ENCODE measurements around the gene DNM3. TPM values are rescaled to one million over a fixed set of nuclear protein-coding genes. Genes with fewer than 3 reads are reported as not detected.

Gene DNM3
- total RNA-seq, 1 donor from 2014 or later, result 2.6 TPM

DNA sequence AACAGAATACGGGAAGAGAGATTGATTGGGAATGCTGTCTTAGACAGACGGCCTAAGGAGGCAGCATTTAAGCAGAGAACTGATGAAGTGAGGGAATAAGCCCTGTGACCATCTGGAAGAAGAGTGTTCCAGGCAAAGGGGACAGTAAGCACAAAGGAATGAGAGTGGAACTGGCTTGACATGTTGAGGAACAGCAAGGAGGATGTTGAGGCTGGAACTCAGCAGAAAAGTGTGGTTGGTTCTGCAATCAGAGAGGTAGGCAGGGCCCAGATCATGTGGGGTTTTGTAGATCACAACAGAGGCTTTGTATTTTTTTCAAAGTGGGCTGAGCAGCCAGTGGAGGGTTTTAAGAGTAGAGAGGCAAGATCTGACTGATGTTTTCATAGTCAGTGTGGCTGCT is 157.4 kb downstream of the DNM3 start:
- H3K36me3 ChIP-seq (ENCODE audit: control insufficient read depth in 3 of 3, insufficient read depth in 3 of 3, low read length in 3 of 3), result no peaks in the 10 kb centered on the region
- no peaks in the 10 kb centered on the region for H3K9me3 ChIP-seq (ENCODE audit: control insufficient read depth in 3 of 3, low read length in 3 of 3)
- no peak overlapping the region for H3K4me3 ChIP-seq (ENCODE audit: low read length in 3 of 3)
- H3K27me3 ChIP-seq (ENCODE audit: control insufficient read depth in 3 of 3, insufficient read depth in 3 of 3, low read length in 3 of 3), result no peaks in the 10 kb centered on the region
- no peak overlapping the region for H3K9ac ChIP-seq (ENCODE audit: low read depth in 1 of 3, low read length in 3 of 3)
- H3K27ac ChIP-seq (ENCODE audit: low read depth, low read length), result no peak overlapping the region
- no peaks in the 10 kb centered on the region for H3K4me1 ChIP-seq (ENCODE audit: control insufficient read depth in 3 of 3, insufficient read depth in 3 of 3, low read length in 3 of 3)

DNA sequence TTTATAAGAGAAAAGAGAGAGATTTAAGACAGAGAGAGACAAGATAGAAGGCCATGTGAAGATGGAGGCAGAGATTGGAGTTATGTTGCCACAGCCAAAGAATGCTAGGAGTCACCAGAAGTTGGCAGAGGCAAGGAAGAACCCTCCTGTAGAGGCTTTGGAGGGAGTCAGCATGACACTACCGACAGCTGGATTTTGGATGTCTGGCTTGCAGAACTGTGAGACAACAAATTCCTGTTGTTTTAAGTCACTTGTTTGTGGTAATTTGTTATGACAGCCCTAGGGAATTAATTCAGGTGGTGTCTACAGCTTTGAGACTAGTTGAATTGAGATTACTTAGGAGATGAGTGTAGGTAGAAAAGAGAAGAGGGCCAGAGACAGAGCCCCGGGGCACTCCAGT is 158.5 kb downstream of the DNM3 start:
- no peaks in the 10 kb centered on the region for H3K4me1 ChIP-seq (ENCODE audit: control insufficient read depth in 3 of 3, insufficient read depth in 3 of 3, low read length in 3 of 3)
- no peak overlapping the region for H3K9ac ChIP-seq (ENCODE audit: low read depth in 1 of 3, low read length in 3 of 3)
- H3K9me3 ChIP-seq (ENCODE audit: control insufficient read depth in 3 of 3, low read length in 3 of 3), result no peaks in the 10 kb centered on the region
- H3K4me3 ChIP-seq (ENCODE audit: low read length in 3 of 3), result no peak overlapping the region
- H3K27me3 ChIP-seq (ENCODE audit: control insufficient read depth in 3 of 3, insufficient read depth in 3 of 3, low read length in 3 of 3), result no peaks in the 10 kb centered on the region
- no peak overlapping the region for H3K27ac ChIP-seq (ENCODE audit: low read depth, low read length)
- no peaks in the 10 kb centered on the region for H3K36me3 ChIP-seq (ENCODE audit: control insufficient read depth in 3 of 3, insufficient read depth in 3 of 3, low read length in 3 of 3)

DNA sequence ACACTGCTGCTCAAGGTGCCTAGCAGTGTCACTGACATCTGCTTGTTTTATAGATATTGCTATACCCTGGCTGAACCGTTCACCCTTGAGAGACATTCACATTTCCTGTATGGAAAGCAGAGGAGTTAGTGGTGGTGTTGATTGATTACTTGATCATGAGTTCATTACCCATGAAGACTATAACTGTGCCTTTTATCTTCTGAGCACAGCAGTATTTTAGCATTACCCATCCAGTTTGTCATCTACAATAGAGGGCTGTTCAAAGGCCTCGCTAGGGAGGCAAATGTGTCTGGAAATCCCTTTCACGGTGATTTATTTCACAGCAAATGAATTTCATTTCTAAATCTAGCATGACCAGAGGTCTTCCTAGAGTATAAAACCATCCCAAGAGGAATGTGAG is 160.0 kb downstream of the DNM3 start:
- H3K36me3 ChIP-seq (ENCODE audit: control insufficient read depth in 3 of 3, insufficient read depth in 3 of 3, low read length in 3 of 3), result no peaks in the 10 kb centered on the region
- no peaks in the 10 kb centered on the region for H3K27me3 ChIP-seq (ENCODE audit: control insufficient read depth in 3 of 3, insufficient read depth in 3 of 3, low read length in 3 of 3)
- no peaks in the 10 kb centered on the region for H3K4me1 ChIP-seq (ENCODE audit: control insufficient read depth in 3 of 3, insufficient read depth in 3 of 3, low read length in 3 of 3)
- H3K9ac ChIP-seq (ENCODE audit: low read depth in 1 of 3, low read length in 3 of 3), result no peak overlapping the region
- H3K4me3 ChIP-seq (ENCODE audit: low read length in 3 of 3), result no peak overlapping the region
- H3K9me3 ChIP-seq (ENCODE audit: control insufficient read depth in 3 of 3, low read length in 3 of 3), result no peaks in the 10 kb centered on the region
- no peak overlapping the region for H3K27ac ChIP-seq (ENCODE audit: low read depth, low read length)

DNA sequence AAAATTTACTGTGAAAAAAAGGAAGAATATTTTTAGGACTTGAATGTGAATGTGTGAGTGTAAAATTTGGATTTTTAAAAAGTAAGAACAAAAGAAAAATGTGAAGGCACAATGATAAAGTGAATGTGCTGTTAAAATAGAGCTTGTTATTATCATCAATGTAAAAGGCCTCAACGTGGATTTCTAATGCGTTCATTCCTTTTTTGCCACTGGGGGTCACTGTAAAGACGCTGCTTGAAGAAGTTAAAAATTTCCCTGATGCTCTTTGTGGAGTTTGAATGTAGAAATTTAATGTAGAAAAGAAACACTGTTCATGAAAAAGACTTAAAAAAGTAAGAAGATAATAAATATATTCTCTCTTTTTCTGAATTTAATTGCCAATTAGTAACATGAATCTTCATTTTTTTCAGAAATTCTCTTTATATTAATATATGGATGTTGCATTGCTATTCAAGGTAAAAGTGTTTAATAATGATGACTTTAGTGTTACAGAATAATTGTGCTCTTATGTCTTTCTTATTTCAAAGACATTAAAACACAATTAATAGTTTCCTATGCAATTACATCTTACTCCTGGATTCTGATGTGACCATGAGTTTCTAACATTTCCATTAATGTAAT is 161.5 kb downstream of the DNM3 start:
- H3K4me3 ChIP-seq (ENCODE audit: low read length in 3 of 3), result no peak overlapping the region
- no peaks in the 10 kb centered on the region for H3K36me3 ChIP-seq (ENCODE audit: control insufficient read depth in 3 of 3, insufficient read depth in 3 of 3, low read length in 3 of 3)
- no peak overlapping the region for H3K9ac ChIP-seq (ENCODE audit: low read depth in 1 of 3, low read length in 3 of 3)
- no peaks in the 10 kb centered on the region for H3K9me3 ChIP-seq (ENCODE audit: control insufficient read depth in 3 of 3, low read length in 3 of 3)
- H3K27me3 ChIP-seq (ENCODE audit: control insufficient read depth in 3 of 3, insufficient read depth in 3 of 3, low read length in 3 of 3), result no peaks in the 10 kb centered on the region
- no peaks in the 10 kb centered on the region for H3K4me1 ChIP-seq (ENCODE audit: control insufficient read depth in 3 of 3, insufficient read depth in 3 of 3, low read length in 3 of 3)
- H3K27ac ChIP-seq (ENCODE audit: low read depth, low read length), result no peak overlapping the region

DNA sequence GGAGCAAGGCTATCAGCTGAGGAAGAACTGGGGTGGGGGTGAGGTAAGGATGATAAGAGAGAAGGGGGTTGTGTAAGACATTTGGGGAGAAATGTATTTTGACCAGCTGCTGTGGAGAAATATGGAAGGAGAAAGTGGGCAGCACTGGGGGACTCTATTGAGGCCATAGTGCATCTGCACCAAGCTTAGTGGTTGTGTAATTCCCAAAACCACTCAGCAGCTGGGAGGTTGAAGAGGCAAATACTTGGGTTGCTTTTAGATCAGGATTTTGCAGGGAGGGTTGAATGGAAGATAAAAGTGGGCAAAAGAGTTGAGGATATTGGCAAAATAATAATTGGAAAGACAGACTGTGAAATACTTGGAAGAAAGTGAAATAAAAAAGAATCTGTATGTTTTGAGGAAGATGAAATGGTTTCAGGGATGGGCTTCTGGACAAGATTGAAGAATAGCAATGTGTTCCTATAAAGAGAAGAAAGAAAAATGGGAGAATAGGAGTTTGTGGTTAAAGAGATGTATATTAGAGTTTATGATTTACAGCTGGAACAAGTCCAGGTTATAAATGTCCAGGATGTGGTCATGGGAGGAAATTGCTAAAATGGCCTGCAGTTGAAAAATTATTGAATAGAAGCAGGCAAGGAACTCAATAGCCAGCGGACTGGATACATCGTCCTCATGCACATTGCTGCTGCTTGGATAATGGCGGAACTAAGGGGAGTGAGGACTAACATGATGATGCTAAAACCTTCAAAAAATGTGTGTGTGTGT is 162.7 kb downstream of the DNM3 start:
- H3K27me3 ChIP-seq (ENCODE audit: control insufficient read depth in 3 of 3, insufficient read depth in 3 of 3, low read length in 3 of 3), result no peaks in the 10 kb centered on the region
- H3K4me1 ChIP-seq (ENCODE audit: control insufficient read depth in 3 of 3, insufficient read depth in 3 of 3, low read length in 3 of 3), result no peaks in the 10 kb centered on the region
- no peak overlapping the region for H3K4me3 ChIP-seq (ENCODE audit: low read length in 3 of 3)

DNA sequence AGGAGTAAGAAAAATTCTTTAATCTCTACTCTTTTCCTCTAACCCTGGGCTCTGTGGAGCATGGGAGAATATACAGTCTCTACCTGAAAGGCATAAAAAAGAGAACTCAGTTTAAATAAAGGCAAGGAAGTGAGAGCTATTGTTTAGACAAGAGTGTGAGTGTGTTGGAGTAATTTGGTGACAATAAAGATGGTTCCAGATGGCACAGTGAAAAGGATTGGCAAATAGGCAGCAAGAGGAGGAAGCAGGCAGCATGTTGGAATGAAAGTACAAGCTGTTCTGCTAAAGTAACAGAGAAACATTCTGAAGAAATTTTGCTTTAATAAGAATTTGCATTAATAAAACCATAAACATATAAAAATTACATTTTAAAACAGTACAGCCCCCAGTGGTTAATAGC is 163.4 kb downstream of the DNM3 start:
- Histone ChIP-seq H3K9ac (ENCODE audit: low read depth in 1 of 3, low read length in 3 of 3) (no peak overlapping the region), H3K4me3 (ENCODE audit: low read length in 3 of 3) (no peak overlapping the region), H3K36me3 (ENCODE audit: control insufficient read depth in 3 of 3, insufficient read depth in 3 of 3, low read length in 3 of 3) (no peaks in the 10 kb centered on the region), H3K27ac (ENCODE audit: low read depth, low read length) (no peak overlapping the region), H3K9me3 (ENCODE audit: control insufficient read depth in 3 of 3, low read length in 3 of 3) (no peaks in the 10 kb centered on the region), H3K27me3 (ENCODE audit: control insufficient read depth in 3 of 3, insufficient read depth in 3 of 3, low read length in 3 of 3) (no peaks in the 10 kb centered on the region), H3K4me1 (ENCODE audit: control insufficient read depth in 3 of 3, insufficient read depth in 3 of 3, low read length in 3 of 3) (no peaks in the 10 kb centered on the region)

More for the DNA sequence above, 162.7 kb downstream of the DNM3 start:
- H3K9me3 ChIP-seq (ENCODE audit: control insufficient read depth in 3 of 3, low read length in 3 of 3), result no peaks in the 10 kb centered on the region
- no peak overlapping the region for H3K9ac ChIP-seq (ENCODE audit: low read depth in 1 of 3, low read length in 3 of 3)
- no peak overlapping the region for H3K27ac ChIP-seq (ENCODE audit: low read depth, low read length)
- H3K36me3 ChIP-seq (ENCODE audit: control insufficient read depth in 3 of 3, insufficient read depth in 3 of 3, low read length in 3 of 3), result no peaks in the 10 kb centered on the region

DNA sequence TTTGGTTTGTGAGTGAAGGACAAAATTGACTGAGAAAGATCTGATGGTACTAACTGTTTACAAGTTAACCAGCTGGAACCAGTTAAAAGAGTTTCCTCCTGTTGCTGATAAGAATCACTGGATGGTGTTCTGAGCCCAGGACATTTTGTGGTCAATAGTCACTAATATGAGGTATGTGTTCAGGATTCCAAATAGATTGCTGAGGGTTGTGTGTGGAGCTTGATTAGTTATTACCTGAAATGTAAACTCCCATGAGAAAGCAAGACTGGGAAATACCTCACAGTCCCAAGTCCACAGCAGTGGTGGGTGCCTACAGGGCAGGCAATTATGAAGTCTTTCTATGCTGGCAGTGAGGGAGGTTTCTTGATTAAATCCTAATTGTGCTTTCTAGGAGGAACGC is 164.6 kb downstream of the DNM3 start:
- no peaks in the 10 kb centered on the region for H3K36me3 ChIP-seq (ENCODE audit: control insufficient read depth in 3 of 3, insufficient read depth in 3 of 3, low read length in 3 of 3)
- H3K27ac ChIP-seq (ENCODE audit: low read depth, low read length), result no peak overlapping the region
- no peaks in the 10 kb centered on the region for H3K4me1 ChIP-seq (ENCODE audit: control insufficient read depth in 3 of 3, insufficient read depth in 3 of 3, low read length in 3 of 3)
- H3K9ac ChIP-seq (ENCODE audit: low read depth in 1 of 3, low read length in 3 of 3), result no peak overlapping the region
- no peaks in the 10 kb centered on the region for H3K9me3 ChIP-seq (ENCODE audit: control insufficient read depth in 3 of 3, low read length in 3 of 3)
- H3K27me3 ChIP-seq (ENCODE audit: control insufficient read depth in 3 of 3, insufficient read depth in 3 of 3, low read length in 3 of 3), result no peaks in the 10 kb centered on the region
- H3K4me3 ChIP-seq (ENCODE audit: low read length in 3 of 3), result no peak overlapping the region

DNA sequence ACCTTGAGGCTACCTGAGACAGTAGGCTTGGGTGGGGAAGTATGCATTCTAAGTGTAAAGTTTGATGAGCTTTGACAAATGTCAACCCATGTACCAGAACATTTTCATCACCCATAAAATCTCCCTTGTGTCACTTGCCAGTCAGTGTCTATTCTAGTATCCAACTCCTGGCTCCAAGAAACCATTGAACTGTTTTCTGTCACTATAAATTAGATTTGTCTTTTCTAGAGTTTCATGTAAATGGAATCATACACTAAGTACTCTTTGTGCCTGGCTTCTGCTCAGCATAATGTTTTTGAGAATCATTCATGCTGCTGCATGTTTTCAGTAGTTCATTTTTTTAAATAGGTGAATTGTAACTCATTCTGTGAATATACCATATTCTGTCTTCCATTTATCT is 165.4 kb downstream of the DNM3 start:
- H3K9me3 ChIP-seq (ENCODE audit: control insufficient read depth in 3 of 3, low read length in 3 of 3), result no peaks in the 10 kb centered on the region
- H3K9ac ChIP-seq (ENCODE audit: low read depth in 1 of 3, low read length in 3 of 3), result no peak overlapping the region
- H3K27ac ChIP-seq (ENCODE audit: low read depth, low read length), result no peak overlapping the region
- no peaks in the 10 kb centered on the region for H3K27me3 ChIP-seq (ENCODE audit: control insufficient read depth in 3 of 3, insufficient read depth in 3 of 3, low read length in 3 of 3)
- H3K4me1 ChIP-seq (ENCODE audit: control insufficient read depth in 3 of 3, insufficient read depth in 3 of 3, low read length in 3 of 3), result no peaks in the 10 kb centered on the region
- H3K4me3 ChIP-seq (ENCODE audit: low read length in 3 of 3), result no peak overlapping the region
- H3K36me3 ChIP-seq (ENCODE audit: control insufficient read depth in 3 of 3, insufficient read depth in 3 of 3, low read length in 3 of 3), result no peaks in the 10 kb centered on the region

DNA sequence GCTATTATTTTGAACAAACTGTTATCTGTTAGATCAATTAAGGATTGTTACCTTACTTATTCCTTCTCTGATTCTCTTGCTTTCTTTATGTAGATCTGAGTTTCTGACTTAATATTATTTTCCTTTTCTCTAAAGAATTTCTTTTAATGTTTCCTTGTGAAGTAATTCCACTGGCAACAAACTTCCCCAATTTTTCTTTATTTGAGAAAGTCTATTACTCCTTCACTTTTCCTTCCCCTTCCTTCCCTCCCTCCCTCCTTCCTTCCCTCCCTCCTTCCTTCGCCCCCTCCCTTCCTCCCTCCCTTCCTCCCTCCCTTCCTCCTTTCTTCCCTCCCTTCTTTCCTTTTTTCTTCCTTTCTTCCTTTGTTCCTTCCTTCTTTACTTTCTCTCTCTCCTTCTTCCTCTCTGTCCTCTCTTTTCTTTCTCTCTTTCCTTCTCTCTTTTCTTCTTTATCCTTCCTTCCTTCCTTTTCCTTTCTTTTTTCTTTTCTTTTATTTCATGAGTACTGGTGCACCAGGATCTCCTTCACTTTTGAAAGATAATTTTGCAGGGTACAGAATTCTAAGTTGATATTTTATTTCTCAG is 177.5 kb downstream of the DNM3 start:
- no peak overlapping the region for H3K4me3 ChIP-seq (ENCODE audit: low read length in 3 of 3)
- no peak overlapping the region for H3K9ac ChIP-seq (ENCODE audit: low read depth in 1 of 3, low read length in 3 of 3)
- H3K9me3 ChIP-seq (ENCODE audit: control insufficient read depth in 3 of 3, low read length in 3 of 3), result no peaks in the 10 kb centered on the region
- H3K36me3 ChIP-seq (ENCODE audit: control insufficient read depth in 3 of 3, insufficient read depth in 3 of 3, low read length in 3 of 3), result no peaks in the 10 kb centered on the region
- no peaks in the 10 kb centered on the region for H3K27me3 ChIP-seq (ENCODE audit: control insufficient read depth in 3 of 3, insufficient read depth in 3 of 3, low read length in 3 of 3)
- H3K4me1 ChIP-seq (ENCODE audit: control insufficient read depth in 3 of 3, insufficient read depth in 3 of 3, low read length in 3 of 3), result no peaks in the 10 kb centered on the region
- H3K27ac ChIP-seq (ENCODE audit: low read depth, low read length), result no peak overlapping the region

DNA sequence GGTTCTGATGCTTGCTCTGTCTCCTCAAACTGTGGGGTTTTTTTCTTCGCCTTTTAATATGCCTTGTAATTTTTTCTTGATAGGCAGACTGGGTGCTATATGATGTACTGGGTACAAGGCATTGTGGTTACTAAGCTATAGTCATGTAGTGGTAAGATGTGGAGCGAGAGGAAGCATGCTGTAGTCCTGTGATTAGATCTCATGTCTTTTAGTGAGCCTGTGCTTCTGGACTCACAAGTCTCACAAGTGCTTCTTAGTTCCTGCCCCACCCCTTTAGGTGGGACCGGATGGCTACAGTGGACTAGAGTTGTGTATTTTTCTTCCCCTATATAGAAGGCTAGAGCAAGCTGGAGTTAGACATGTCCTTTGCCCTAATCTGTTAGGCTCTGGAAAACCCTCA is 178.7 kb downstream of the DNM3 start:
- Histone ChIP-seq H3K36me3 (ENCODE audit: control insufficient read depth in 3 of 3, insufficient read depth in 3 of 3, low read length in 3 of 3) (no peaks in the 10 kb centered on the region), H3K9me3 (ENCODE audit: control insufficient read depth in 3 of 3, low read length in 3 of 3) (no peaks in the 10 kb centered on the region), H3K27me3 (ENCODE audit: control insufficient read depth in 3 of 3, insufficient read depth in 3 of 3, low read length in 3 of 3) (no peaks in the 10 kb centered on the region), H3K4me3 (ENCODE audit: low read length in 3 of 3) (no peak overlapping the region), H3K9ac (ENCODE audit: low read depth in 1 of 3, low read length in 3 of 3) (no peak overlapping the region), H3K4me1 (ENCODE audit: control insufficient read depth in 3 of 3, insufficient read depth in 3 of 3, low read length in 3 of 3) (no peaks in the 10 kb centered on the region), H3K27ac (ENCODE audit: low read depth, low read length) (no peak overlapping the region)
